ENCODE data around the gene TMEM190. TPM values are rescaled to one million over a fixed set of nuclear protein-coding genes. Genes with fewer than 3 reads are reported as not detected.

The TMEM190 gene
- total and polyA plus RNA-seq, 7 donors = 0.26 TPM; not detected in 6

GRCh38 chr19:55424518-55424917, 47.9 kb downstream of the TMEM190 start:
- 83 to 90% methylated on average over 3 of the region's 3 CpGs for WGBS, 2 donors

GRCh38 chr19:55426042-55426441, 49.4 kb downstream of the TMEM190 start:
- Histone ChIP-seq H3K4me3 (no peak overlapping the region), H3K27ac (peak overlapping the region in 1 of 4 donors; percentile 35), H3K27me3 (peaks cover 16 to 48% (median 45%) of the 10 kb centered on the region in 3 donors), H3K36me3 (no peaks in the 10 kb centered on the region), H3K4me1 (no peaks in the 10 kb centered on the region), H3K9me3 (no peaks in the 10 kb centered on the region)
- intact Hi-C loops (cut with DNase I) = no loop called here
- DNase-seq = no peak
- 52 to 79% methylated on average over 2 of the region's 2 CpGs for WGBS, 2 donors
- TF ChIP-seq CTCF (IDR thresholded peaks at IDR 0.05) (no peak), POLR2AphosphoS5 (IDR thresholded peaks at IDR 0.05) (no peak)

More at GRCh38 chr19:55424518-55424917, 47.9 kb downstream of the TMEM190 start:
- H3K4me1 ChIP-seq = no peaks in the 10 kb centered on the region
- no peak for TF ChIP-seq POLR2AphosphoS5 (IDR thresholded peaks at IDR 0.05)
- no peak for TF ChIP-seq EP300 (IDR thresholded peaks at IDR 0.05)
- no peak for TF ChIP-seq CTCF (IDR thresholded peaks at IDR 0.05)
- no peak for TF ChIP-seq POLR2A (IDR thresholded peaks at IDR 0.05)
- intact Hi-C loops (cut with DNase I) = no loop called here
- no peak overlapping the region for H3K27ac ChIP-seq
- H3K4me3 ChIP-seq = no peak overlapping the region
- H3K36me3 ChIP-seq = no peaks in the 10 kb centered on the region
- H3K9me3 ChIP-seq = no peaks in the 10 kb centered on the region
- H3K27me3 ChIP-seq = peaks cover 6 to 38% (median 29%) of the 10 kb centered on the region in 3 donors
- no peak for DNase-seq

Other genes with a start within 250 kb of the TMEM190 start
- 1 to 10 TPM in 1 of 4 donors, not detected in 3; 2.2 TPM for gene TNNT1, start 227.6 kb upstream of the TMEM190 start, total RNA-seq
- 10 to 100 TPM in 1 of 3 donors, 1 to 10 TPM in 2; 1.4 to 17.4 (median 2.3) TPM for gene TNNT1, start 227.6 kb upstream of the TMEM190 start, polyA plus RNA-seq
- not detected for gene TNNI3, start 219.1 kb upstream of the TMEM190 start, total RNA-seq
- gene TNNI3, start 219.1 kb upstream of the TMEM190 start, polyA plus RNA-seq = 10 to 100 TPM in 1 of 3 donors, 1 to 10 TPM in 2; 3.6 to 45.5 (median 3.6) TPM
- gene DNAAF3, start 210.2 kb upstream of the TMEM190 start, total RNA-seq = not detected
- gene DNAAF3, start 210.2 kb upstream of the TMEM190 start, polyA plus RNA-seq = 1 to 10 TPM in 1 of 3 donors, not detected in 2; 1.1 TPM
- 1 to 10 TPM in 3 of 4 donors, under 1 TPM in 1; 0.99 to 7.8 (median 2.4) TPM for gene SYT5, start 196.5 kb upstream of the TMEM190 start, total RNA-seq
- 1 to 10 TPM in 2 of 3 donors, under 1 TPM in 1; 0.69 to 9.6 (median 1.6) TPM for gene SYT5, start 196.5 kb upstream of the TMEM190 start, polyA plus RNA-seq
- gene PTPRH, start 167.3 kb upstream of the TMEM190 start, total RNA-seq = 1 to 10 TPM in 3 of 4 donors, under 1 TPM in 1; 0.95 to 4.3 (median 2.0) TPM
- gene PTPRH, start 167.3 kb upstream of the TMEM190 start, polyA plus RNA-seq = 10 to 100 TPM; 31.2 to 61.3 (median 33.3) TPM
- gene TMEM86B, start 148.1 kb upstream of the TMEM190 start, total RNA-seq = 1 to 10 TPM; 1.1 to 3.6 (median 1.8) TPM
- 1 to 10 TPM in 2 of 3 donors, under 1 TPM in 1; 0.69 to 7.9 (median 1.8) TPM for gene TMEM86B, start 148.1 kb upstream of the TMEM190 start, polyA plus RNA-seq
- gene PPP6R1, start 117.8 kb upstream of the TMEM190 start, total RNA-seq = 10 to 100 TPM; 17.1 to 46.8 (median 24.9) TPM
- gene PPP6R1, start 117.8 kb upstream of the TMEM190 start, polyA plus RNA-seq = 10 to 100 TPM; 19.8 to 78.1 (median 22.9) TPM
- 10 to 100 TPM; 19.7 to 30.5 (median 23.8) TPM for gene HSPBP1, start 96.7 kb upstream of the TMEM190 start, total RNA-seq
- gene HSPBP1, start 96.7 kb upstream of the TMEM190 start, polyA plus RNA-seq = 10 to 100 TPM; 31.8 to 62.7 (median 32.4) TPM
- gene BRSK1, start 92.8 kb upstream of the TMEM190 start, total RNA-seq = 10 to 100 TPM in 2 of 4 donors, 1 to 10 TPM in 2; 3.9 to 20.6 (median 10.8) TPM
- 1 to 10 TPM in 2 of 3 donors, not detected in 1; 2.9 to 4.2 TPM for gene BRSK1, start 92.8 kb upstream of the TMEM190 start, polyA plus RNA-seq
- gene TMEM150B, start 51.5 kb upstream of the TMEM190 start, total RNA-seq = 1 to 10 TPM in 3 of 4 donors, not detected in 1; 2.4 to 6.1 (median 4.1) TPM
- gene TMEM150B, start 51.5 kb upstream of the TMEM190 start, polyA plus RNA-seq = 10 to 100 TPM in 2 of 3 donors, 1 to 10 TPM in 1; 8.4 to 18.7 (median 11.8) TPM
- 10 to 100 TPM in 2 of 4 donors, 1 to 10 TPM in 2; 7.5 to 12.7 (median 9.6) TPM for gene KMT5C, start 37.0 kb upstream of the TMEM190 start, total RNA-seq
- gene KMT5C, start 37.0 kb upstream of the TMEM190 start, polyA plus RNA-seq = 10 to 100 TPM in 1 of 3 donors, 1 to 10 TPM in 2; 3.0 to 14.8 (median 3.5) TPM
- under 1 TPM in 1 of 4 donors, not detected in 3; 0.16 TPM for gene COX6B2, start 22.1 kb upstream of the TMEM190 start, total RNA-seq
- 1 to 10 TPM in 2 of 3 donors, under 1 TPM in 1; 0.60 to 3.8 (median 1.4) TPM for gene COX6B2, start 22.1 kb upstream of the TMEM190 start, polyA plus RNA-seq
- not detected for gene GARIN5B, start 13.6 kb upstream of the TMEM190 start, total RNA-seq
- not detected for gene GARIN5B, start 13.6 kb upstream of the TMEM190 start, polyA plus RNA-seq
- gene IL11, start 6.4 kb upstream of the TMEM190 start, total RNA-seq = 1 to 10 TPM in 1 of 4 donors, under 1 TPM in 1, not detected in 2; 0.81 to 4.4 TPM
- under 1 TPM in 1 of 3 donors, not detected in 2; 0.74 TPM for gene IL11, start 6.4 kb upstream of the TMEM190 start, polyA plus RNA-seq
- 1 to 10 TPM in 1 of 4 donors, under 1 TPM in 2, not detected in 1; 0.54 to 1.7 (median 0.66) TPM for gene TMEM238, start 7.5 kb downstream of the TMEM190 start, total RNA-seq
- gene TMEM238, start 7.5 kb downstream of the TMEM190 start, polyA plus RNA-seq = under 1 TPM in 2 of 3 donors, not detected in 1; 0.90 to 0.92 TPM
- gene RPL28, start 9.1 kb downstream of the TMEM190 start, total RNA-seq = 100 to 1,000 TPM; 253 to 607 (median 503) TPM
- 1,000 to 10,000 TPM; 1,833 to 2,816 (median 2,129) TPM for gene RPL28, start 9.1 kb downstream of the TMEM190 start, polyA plus RNA-seq
- 10 to 100 TPM; 11.8 to 23.9 (median 14.8) TPM for gene UBE2S, start 31.0 kb downstream of the TMEM190 start, total RNA-seq
- 10 to 100 TPM in 2 of 3 donors, 1 to 10 TPM in 1; 6.6 to 32.6 (median 16.2) TPM for gene UBE2S, start 31.0 kb downstream of the TMEM190 start, polyA plus RNA-seq
- under 1 TPM in 3 of 4 donors, not detected in 1; 0.28 to 0.41 (median 0.36) TPM for gene SHISA7, start 66.5 kb downstream of the TMEM190 start, total RNA-seq
- under 1 TPM in 1 of 3 donors, not detected in 2; 0.04 TPM for gene SHISA7, start 66.5 kb downstream of the TMEM190 start, polyA plus RNA-seq
- gene ISOC2, start 84.8 kb downstream of the TMEM190 start, total RNA-seq = 100 to 1,000 TPM in 2 of 4 donors, 10 to 100 TPM in 2; 90.3 to 114 (median 101) TPM
- gene ISOC2, start 84.8 kb downstream of the TMEM190 start, polyA plus RNA-seq = 100 to 1,000 TPM; 147 to 173 (median 162) TPM
- not detected for gene C19orf85, start 87.9 kb downstream of the TMEM190 start, total RNA-seq
- under 1 TPM in 1 of 3 donors, not detected in 2; 0.07 TPM for gene C19orf85, start 87.9 kb downstream of the TMEM190 start, polyA plus RNA-seq
- 10 to 100 TPM in 1 of 4 donors, 1 to 10 TPM in 3; 1.4 to 15.0 (median 3.7) TPM for gene ZNF628, start 99.8 kb downstream of the TMEM190 start, total RNA-seq
- 10 to 100 TPM in 1 of 3 donors, 1 to 10 TPM in 2; 1.8 to 10.1 (median 2.5) TPM for gene ZNF628, start 99.8 kb downstream of the TMEM190 start, polyA plus RNA-seq
- gene NAT14, start 108.4 kb downstream of the TMEM190 start, total RNA-seq = 10 to 100 TPM in 1 of 4 donors, 1 to 10 TPM in 3; 6.4 to 10.5 (median 8.4) TPM
- gene NAT14, start 108.4 kb downstream of the TMEM190 start, polyA plus RNA-seq = 10 to 100 TPM in 1 of 3 donors, 1 to 10 TPM in 2; 1.4 to 13.7 (median 2.4) TPM
- gene SSC5D, start 111.6 kb downstream of the TMEM190 start, total RNA-seq = 10 to 100 TPM in 3 of 4 donors, 1 to 10 TPM in 1; 9.9 to 66.7 (median 19.2) TPM
- 1 to 10 TPM in 2 of 3 donors, not detected in 1; 1.2 to 3.8 TPM for gene SSC5D, start 111.6 kb downstream of the TMEM190 start, polyA plus RNA-seq
- not detected for gene SBK2, start 160.3 kb downstream of the TMEM190 start, total RNA-seq
- gene SBK2, start 160.3 kb downstream of the TMEM190 start, polyA plus RNA-seq = not detected
- under 1 TPM in 1 of 4 donors, not detected in 3; 0.36 TPM for gene SBK3, start 168.7 kb downstream of the TMEM190 start, total RNA-seq
- under 1 TPM in 1 of 3 donors, not detected in 2; 0.23 TPM for gene SBK3, start 168.7 kb downstream of the TMEM190 start, polyA plus RNA-seq
- 1 to 10 TPM; 1.4 to 3.0 (median 2.2) TPM for gene ZNF579, start 204.0 kb downstream of the TMEM190 start, total RNA-seq
- 1 to 10 TPM in 2 of 3 donors, under 1 TPM in 1; 0.69 to 4.0 (median 1.8) TPM for gene ZNF579, start 204.0 kb downstream of the TMEM190 start, polyA plus RNA-seq
- gene FIZ1, start 222.7 kb downstream of the TMEM190 start, total RNA-seq = 1 to 10 TPM; 3.5 to 9.6 (median 9.1) TPM
- 1 to 10 TPM; 5.3 to 9.0 (median 7.2) TPM for gene FIZ1, start 222.7 kb downstream of the TMEM190 start, polyA plus RNA-seq
- 10 to 100 TPM; 24.5 to 37.1 (median 31.3) TPM for gene ZNF524, start 223.5 kb downstream of the TMEM190 start, total RNA-seq
- 10 to 100 TPM; 44.1 to 49.2 (median 45.5) TPM for gene ZNF524, start 223.5 kb downstream of the TMEM190 start, polyA plus RNA-seq
- gene ZNF865, start 228.8 kb downstream of the TMEM190 start, total RNA-seq = 1 to 10 TPM; 2.3 to 8.6 (median 3.4) TPM
- 1 to 10 TPM; 2.4 to 9.3 (median 3.0) TPM for gene ZNF865, start 228.8 kb downstream of the TMEM190 start, polyA plus RNA-seq
- gene ZNF784, start 247.7 kb downstream of the TMEM190 start, total RNA-seq = 1 to 10 TPM; 2.8 to 9.1 (median 3.7) TPM
- gene ZNF784, start 247.7 kb downstream of the TMEM190 start, polyA plus RNA-seq = 1 to 10 TPM; 7.2 to 8.2 (median 7.2) TPM

All from sigmoid colon (tissue), 7 donors.